A549 (cell line): ENCODE data around the gene NPM1. TPM values are rescaled to one million over a fixed set of nuclear protein-coding genes. Genes with fewer than 3 reads are reported as not detected.

Source experiments
- ATAC-seq, 2 experiments: fragments of 200-7000 bp in 1 of 2; fragments of >200 bp in 1 of 2; cut with Nextera tagmentation in 1 of 2; cut with Tn5 transposase in 1 of 2; 3 replicates each; pipeline versions ENCODE4 v1.8.0 to v1.9.1; 2018 to 2020; ENCODE audit warnings: mild to moderate bottlenecking in 1 of 2, moderate library complexity in 1 of 2
- CTCF ChIA-PET: fragments of 300-600 bp; sonication (Branson Sonifier 250); formaldehyde crosslinking; extraction: SDS; loops from one replicate; lab custom pipeline; 2021; ENCODE audit warnings: antibody characterized with exemption, inconsistent platforms; lab: Yijun Ruan, JAX
- POLR2A ChIA-PET: fragments of 350-600 bp; formaldehyde crosslinking; extraction: SDS; loops from one replicate; lab custom pipeline; 2021; ENCODE audit warnings: antibody characterized with exemption, inconsistent platforms; lab: Yijun Ruan, JAX
- DNase-seq, 2 experiments: peaks; one replicate each; pipeline versions ENCODE4 v3.0.0 to v3.0.0-alpha.2; 2011 to 2016; ENCODE audit warnings: low read depth in 1 of 2, low spot score in 1 of 2
- FAIRE-seq: peaks from 2 replicates; lab custom pipeline; 2011; peaks lifted over from hg19 to GRCh38; lab: Jason Lieb, UNC
- H3K27ac ChIP-seq, 2 experiments: fragments of >200 bp; sonication (Bioruptor Twin); formaldehyde crosslinking; 3 replicates each; pipeline ENCODE4 v1.5.1; 2016 to 2017
- H3K4me1 ChIP-seq: fragments of >200 bp; sonication (Bioruptor Twin); formaldehyde crosslinking; 3 replicates; pipeline ENCODE4 v1.6.1; 2016
- H3K4me2 ChIP-seq: fragments of >200 bp; sonication (Bioruptor Twin); formaldehyde crosslinking; 3 replicates; pipeline ENCODE4 v1.6.1; 2016
- H3K4me3 ChIP-seq: fragments of >200 bp; sonication (Bioruptor Twin); formaldehyde crosslinking; 3 replicates; pipeline ENCODE4 v1.5.1; 2016
- H3K9me3 ChIP-seq: fragments of >200 bp; sonication (Bioruptor Twin); formaldehyde crosslinking; 3 replicates; pipeline ENCODE4 v1.6.1; 2016
- BHLHE40 ChIP-seq: IDR thresholded peaks from 2 replicates; pipeline ENCODE4 v1.6.1; 2012; ENCODE audit warnings: low read depth, low read length, inconsistent platforms
- CBX2 ChIP-seq: fragments of 200-600 bp; sonication (generic); IDR thresholded peaks from 2 replicates; pipeline ENCODE4 v1.6.1; 2016; ENCODE audit warnings: low read depth, mild to moderate bottlenecking, borderline replicate concordance
- CHD2 ChIP-seq: fragments of 150-350 bp; IDR thresholded peaks from 2 replicates; pipeline ENCODE4 v1.6.1; 2014; ENCODE audit warnings: low read length; ENCODE audit not compliant: partially characterized antibody
- CHD4 ChIP-seq: fragments of 200-600 bp; sonication (generic); IDR thresholded peaks from 2 replicates; pipeline ENCODE4 v1.6.1; 2016; ENCODE audit warnings: antibody characterized with exemption, mild to moderate bottlenecking, borderline replicate concordance
- EHF ChIP-seq: fragments of 250-450 bp; sonication (Bioruptor Pico); IDR thresholded peaks from 2 replicates; pipeline ENCODE4 v1.5.0; 2020; ENCODE audit warnings: mild to moderate bottlenecking
- EHMT2 ChIP-seq: fragments of 200-600 bp; sonication (generic); IDR thresholded peaks from 2 replicates; pipeline ENCODE4 v1.6.1; 2016; ENCODE audit warnings: antibody characterized with exemption, low read depth, mild to moderate bottlenecking, moderate library complexity
- FOSL2 ChIP-seq, 2 experiments: fragments of 450-650 bp in 1 of 2; fragments of >200 bp in 1 of 2; sonication (Bioruptor Twin) in 1 of 2; formaldehyde crosslinking; IDR thresholded peaks; 2 replicates each; pipeline versions ENCODE4 v1.5.0 to v1.6.1; 2016 to 2020; ENCODE audit warnings: mild to moderate bottlenecking in 1 of 2, moderate library complexity in 1 of 2
- HDAC2 ChIP-seq: fragments of 200-600 bp; sonication (generic); IDR thresholded peaks from 2 replicates; pipeline ENCODE4 v1.6.1; 2016
- HEYL ChIP-seq: fragments of 250-450 bp; sonication (Bioruptor Pico); IDR thresholded peaks from 2 replicates; pipeline ENCODE4 v1.8.0; 2021; ENCODE audit warnings: mild to moderate bottlenecking, moderate library complexity
- HOXB13 ChIP-seq: fragments of 250-450 bp; sonication (Bioruptor Pico); IDR thresholded peaks from 2 replicates; pipeline ENCODE4 v1.5.0; 2020; ENCODE audit warnings: low read depth, mild to moderate bottlenecking, moderate library complexity
- HOXB5 ChIP-seq: fragments of 250-450 bp; sonication (Bioruptor Pico); IDR thresholded peaks from 2 replicates; pipeline ENCODE4 v1.5.0; 2020; ENCODE audit warnings: mild to moderate bottlenecking, moderate library complexity
- NFE2L2 ChIP-seq: fragments of 150-350 bp; conservative IDR thresholded peaks from 2 replicates; pipeline ENCODE4 v1.6.1; 2014; ENCODE audit warnings: low read length
- NR3C1 ChIP-seq: fragments of >200 bp; sonication (Bioruptor Twin); formaldehyde crosslinking; IDR thresholded peaks from 3 replicates; pipeline ENCODE4 v1.6.1; 2017
- PHF8 ChIP-seq: fragments of 200-600 bp; sonication (generic); IDR thresholded peaks from 2 replicates; pipeline ENCODE4 v1.6.1; 2016; ENCODE audit warnings: low read depth, mild to moderate bottlenecking, antibody characterized with exemption, moderate library complexity, borderline replicate concordance
- POLR2A ChIP-seq: IDR thresholded peaks from 2 replicates; pipeline ENCODE4 v1.6.1; 2012; ENCODE audit warnings: mild to moderate bottlenecking, low read length
- RAD21 ChIP-seq, 2 experiments: fragments of >200 bp in 1 of 2; sonication (Bioruptor Twin) in 1 of 2; formaldehyde crosslinking in 1 of 2; IDR thresholded peaks in 1 of 2; conservative IDR thresholded peaks in 1 of 2; 2 replicates in 1 of 2; 3 replicates in 1 of 2; pipeline ENCODE4 v1.6.1; 2012 to 2018; ENCODE audit warnings: inconsistent platforms in 1 of 2
- RARB ChIP-seq: fragments of 250-450 bp; sonication (Bioruptor Pico); IDR thresholded peaks from 2 replicates; pipeline ENCODE4 v1.8.0; 2021; ENCODE audit warnings: mild to moderate bottlenecking, moderate library complexity
- RFX5 ChIP-seq: fragments of 450-650 bp; IDR thresholded peaks from 2 replicates; pipeline ENCODE4 v1.7.1; 2014; ENCODE audit warnings: antibody characterized with exemption, mild to moderate bottlenecking, moderate library complexity
- RNF2 ChIP-seq: fragments of 200-600 bp; sonication (generic); IDR thresholded peaks from 2 replicates; pipeline ENCODE4 v1.6.1; 2016; ENCODE audit warnings: low read depth, mild to moderate bottlenecking, antibody characterized with exemption, moderate library complexity, borderline replicate concordance
- SMC3 ChIP-seq: fragments of >200 bp; sonication (Bioruptor Twin); formaldehyde crosslinking; IDR thresholded peaks from 3 replicates; pipeline ENCODE4 v1.6.1; 2018; ENCODE audit warnings: inconsistent platforms
- TP53 ChIP-seq: fragments of 250-450 bp; sonication (Bioruptor Pico); IDR thresholded peaks from 2 replicates; pipeline ENCODE4 v1.5.0; 2021; ENCODE audit warnings: mild to moderate bottlenecking, moderate library complexity
- ZNF302 ChIP-seq: fragments of 250-450 bp; sonication (Bioruptor Pico); IDR thresholded peaks from 2 replicates; pipeline ENCODE4 v1.9.0; 2021; ENCODE audit warnings: inconsistent platforms, mild to moderate bottlenecking, moderate library complexity
- WGBS: methylation state at CpG from one replicate; pipeline ENCODE4 v1.1.6; 2017; ENCODE audit errors: missing lambda C conversion rate; 5-methylcytosine and 5-hydroxymethylcytosine counted together
- polyA plus RNA-seq, 4 experiments: library from polyadenylated mRNA; depleted of rRNA in 3 of 4; stranded (reverse); fragments of >200 nt; fragmentation: RNase III in 1 of 4; extraction: RNeasy Plus Mini Kit Qiagen cat#74134 plus additional on column Dnase treatment in 1 of 4; gene quantifications; 2 replicates in 3 of 4; 3 replicates in 1 of 4; pipeline ENCODE4 v1.2.3, GENCODE V29; 2011 to 2017
- TF ChIP-seq, protein P1 (sequence below): IDR thresholded peaks from 2 replicates; pipeline ENCODE4 v1.6.1; 2012
- TF ChIP-seq, protein P2 (sequence below): IDR thresholded peaks from 2 replicates; pipeline ENCODE4 v1.6.1; 2012
- TF ChIP-seq, protein P3 (sequence below): IDR thresholded peaks from 2 replicates; pipeline ENCODE4 v1.6.1; 2012; ENCODE audit warnings: low read depth, borderline replicate concordance
- TF ChIP-seq, protein P4 (sequence below): fragments of 250-450 bp; sonication (Bioruptor Pico); IDR thresholded peaks from 2 replicates; pipeline ENCODE4 v1.5.0; 2020; ENCODE audit warnings: low read depth, mild to moderate bottlenecking, moderate library complexity
- TF ChIP-seq, protein P5 (sequence below): fragments of 450-650 bp; IDR thresholded peaks from 2 replicates; pipeline ENCODE4 v1.6.1; 2014; ENCODE audit warnings: antibody characterized with exemption
- TF ChIP-seq, protein P6 (sequence below): fragments of >200 bp; sonication (Bioruptor Twin); formaldehyde crosslinking; IDR thresholded peaks from 2 replicates; pipeline ENCODE4 v1.6.1; 2016

The NPM1 gene
- polyA plus RNA-seq, 2 of the 4 experiments (the other 2 are of a cell fraction), result 3,380 to 5,196 TPM

DNA sequence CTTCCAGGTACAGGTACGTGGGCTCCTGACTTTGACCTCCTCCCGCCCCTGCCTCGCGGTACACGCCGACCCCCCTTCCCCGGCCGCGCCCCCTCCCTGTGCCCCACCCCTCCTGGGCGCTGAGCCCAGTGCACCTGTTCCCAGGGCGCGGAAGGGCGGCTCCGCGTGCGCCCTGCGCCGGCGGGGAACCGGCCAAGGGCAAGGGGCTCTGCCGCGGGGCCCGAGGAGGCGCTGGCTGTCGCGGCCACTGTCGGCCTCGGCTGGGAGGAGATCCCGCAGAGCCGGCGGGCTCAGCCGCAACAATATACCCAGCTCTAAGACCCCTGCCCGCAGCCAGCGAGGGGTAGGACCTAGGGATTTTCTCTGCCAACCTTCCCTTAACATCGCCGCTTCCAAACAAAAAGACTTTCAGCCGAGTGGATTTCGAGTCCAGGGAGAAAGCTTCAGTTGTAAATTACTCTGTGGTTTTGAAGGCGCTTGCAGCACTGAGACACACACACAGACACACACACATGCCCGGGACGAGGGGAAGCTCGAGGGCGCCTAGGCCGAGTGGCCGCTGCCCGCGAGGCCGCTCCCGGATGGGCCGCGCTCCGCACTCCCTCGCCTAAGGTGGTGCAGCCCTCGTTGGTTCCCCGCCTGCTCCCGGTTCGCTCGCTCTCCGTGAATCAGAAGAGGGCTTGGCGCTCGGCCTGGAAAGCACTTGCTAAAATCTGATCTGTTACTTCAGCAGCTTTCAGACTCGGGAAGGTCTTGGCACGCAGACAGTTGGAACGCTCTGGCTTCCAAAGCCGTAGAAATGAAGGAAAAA is 33.0 kb downstream of the NPM1 start:
- ChIA-PET POLR2A (no interaction called here), CTCF (interaction anchor here (0.9 to 6.8 kb wide), 4 partner anchors 209 to 638 kb away, joined by 3 to 128 read pairs (median 3); no protein-coding TSS in a partner anchor)
- WGBS, result 93% methylated on average over 40 of the region's 65 CpGs
- Histone ChIP-seq H3K4me3 (peak overlapping the region; percentile 51; the same call in 1 of the 3 replicates), H3K4me2 (peak overlapping the region; percentile 96), H3K27ac (no peak overlapping the region), H3K9me3 (no peaks in the 10 kb centered on the region), H3K4me1 (peaks cover 7% of the 10 kb centered on the region; the same call in 2 of the 3 replicates)
- ATAC-seq, result no peak
- TF ChIP-seq PHF8, result no peak
- TF ChIP-seq, protein P1, sequence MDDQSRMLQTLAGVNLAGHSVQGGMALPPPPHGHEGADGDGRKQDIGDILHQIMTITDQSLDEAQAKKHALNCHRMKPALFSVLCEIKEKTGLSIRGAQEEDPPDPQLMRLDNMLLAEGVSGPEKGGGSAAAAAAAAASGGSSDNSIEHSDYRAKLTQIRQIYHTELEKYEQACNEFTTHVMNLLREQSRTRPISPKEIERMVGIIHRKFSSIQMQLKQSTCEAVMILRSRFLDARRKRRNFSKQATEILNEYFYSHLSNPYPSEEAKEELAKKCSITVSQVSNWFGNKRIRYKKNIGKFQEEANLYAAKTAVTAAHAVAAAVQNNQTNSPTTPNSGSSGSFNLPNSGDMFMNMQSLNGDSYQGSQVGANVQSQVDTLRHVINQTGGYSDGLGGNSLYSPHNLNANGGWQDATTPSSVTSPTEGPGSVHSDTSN, result no peak
- TF ChIP-seq EHF (CRISPR knock-in tag), result no peak
- no peak for TF ChIP-seq CHD4
- TF ChIP-seq EHMT2, result no peak
- no peak for TF ChIP-seq CBX2
- TF ChIP-seq, protein P2, sequence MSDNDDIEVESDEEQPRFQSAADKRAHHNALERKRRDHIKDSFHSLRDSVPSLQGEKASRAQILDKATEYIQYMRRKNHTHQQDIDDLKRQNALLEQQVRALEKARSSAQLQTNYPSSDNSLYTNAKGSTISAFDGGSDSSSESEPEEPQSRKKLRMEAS, result no peak
- no peak for TF ChIP-seq HDAC2
- TF ChIP-seq FOSL2 (IDR thresholded peaks at IDR 0.05), result no peak
- TF ChIP-seq FOSL2 (CRISPR knock-in tag; IDR thresholded peaks at IDR 0.05), result no peak
- TF ChIP-seq RAD21 (conservative IDR thresholded peaks at IDR 0.05 in 1 of 2, IDR thresholded peaks at IDR 0.05 in 1 of 2), result no peak
- TF ChIP-seq, protein P3, sequence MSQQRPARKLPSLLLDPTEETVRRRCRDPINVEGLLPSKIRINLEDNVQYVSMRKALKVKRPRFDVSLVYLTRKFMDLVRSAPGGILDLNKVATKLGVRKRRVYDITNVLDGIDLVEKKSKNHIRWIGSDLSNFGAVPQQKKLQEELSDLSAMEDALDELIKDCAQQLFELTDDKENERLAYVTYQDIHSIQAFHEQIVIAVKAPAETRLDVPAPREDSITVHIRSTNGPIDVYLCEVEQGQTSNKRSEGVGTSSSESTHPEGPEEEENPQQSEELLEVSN, result no peak
- TF ChIP-seq BHLHE40, result no peak
- no peak for TF ChIP-seq ZNF302 (CRISPR knock-in tag)
- TF ChIP-seq HEYL (CRISPR knock-in tag), result no peak
- no peak for TF ChIP-seq NFE2L2
- TF ChIP-seq RFX5, result no peak
- no peak for DNase-seq
- no peak for FAIRE-seq

DNA sequence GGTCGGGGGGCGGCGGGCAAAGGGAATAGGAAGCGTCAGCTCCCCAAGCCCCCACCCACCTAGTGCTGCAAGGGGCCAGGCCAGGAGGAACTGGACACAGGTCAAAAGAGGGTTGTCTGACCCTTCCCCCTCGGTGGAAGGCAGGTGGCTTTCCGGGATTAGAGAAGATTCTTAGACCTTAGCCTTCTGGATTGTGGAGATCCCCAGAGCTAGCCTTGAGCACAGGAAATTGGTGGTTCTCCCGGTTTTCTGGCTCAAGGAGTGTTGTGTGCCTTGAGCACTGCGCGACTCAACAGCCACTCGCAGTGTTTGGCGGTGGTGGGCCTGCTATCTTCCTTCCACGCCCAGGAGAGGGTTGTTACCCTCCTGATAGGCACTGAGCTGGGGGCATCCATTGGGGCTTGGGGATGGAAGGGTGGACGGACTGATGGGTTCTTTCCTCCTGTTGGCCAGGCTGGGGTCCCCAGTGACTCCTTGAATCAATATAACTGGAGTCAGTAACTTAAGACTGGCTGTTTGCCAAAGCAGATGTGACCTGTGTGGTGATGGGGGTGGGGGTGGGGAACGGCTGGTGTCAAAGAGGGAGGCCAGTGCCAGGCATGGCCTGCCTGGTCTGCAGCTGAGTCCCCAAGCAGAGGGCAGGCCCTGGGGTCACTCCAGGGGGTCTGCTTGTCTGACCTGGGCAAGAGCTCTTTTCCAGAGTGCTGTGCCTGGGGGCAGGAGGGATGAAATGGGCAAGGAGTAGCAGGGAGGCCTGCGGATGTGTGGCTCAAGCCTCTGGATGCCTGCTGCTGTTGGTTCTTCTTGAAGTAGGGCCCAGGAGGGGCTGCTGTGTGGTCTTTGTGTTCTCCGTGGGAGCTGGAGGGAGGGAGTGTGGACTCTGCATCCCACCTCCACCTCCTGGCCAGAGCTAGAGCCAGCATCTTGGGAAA is 33.9 kb downstream of the NPM1 start:
- DNase-seq, result no peak
- ATAC-seq, result no peak
- TF ChIP-seq POLR2A, result no peak
- TF ChIP-seq CHD2, result no peak
- TF ChIP-seq HOXB13 (CRISPR knock-in tag), result no peak
- TF ChIP-seq TP53 (CRISPR knock-in tag), result no peak
- no peak for TF ChIP-seq NR3C1
- TF ChIP-seq, protein P4, sequence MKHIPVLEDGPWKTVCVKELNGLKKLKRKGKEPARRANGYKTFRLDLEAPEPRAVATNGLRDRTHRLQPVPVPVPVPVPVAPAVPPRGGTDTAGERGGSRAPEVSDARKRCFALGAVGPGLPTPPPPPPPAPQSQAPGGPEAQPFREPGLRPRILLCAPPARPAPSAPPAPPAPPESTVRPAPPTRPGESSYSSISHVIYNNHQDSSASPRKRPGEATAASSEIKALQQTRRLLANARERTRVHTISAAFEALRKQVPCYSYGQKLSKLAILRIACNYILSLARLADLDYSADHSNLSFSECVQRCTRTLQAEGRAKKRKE, result no peak
- TF ChIP-seq, protein P5, sequence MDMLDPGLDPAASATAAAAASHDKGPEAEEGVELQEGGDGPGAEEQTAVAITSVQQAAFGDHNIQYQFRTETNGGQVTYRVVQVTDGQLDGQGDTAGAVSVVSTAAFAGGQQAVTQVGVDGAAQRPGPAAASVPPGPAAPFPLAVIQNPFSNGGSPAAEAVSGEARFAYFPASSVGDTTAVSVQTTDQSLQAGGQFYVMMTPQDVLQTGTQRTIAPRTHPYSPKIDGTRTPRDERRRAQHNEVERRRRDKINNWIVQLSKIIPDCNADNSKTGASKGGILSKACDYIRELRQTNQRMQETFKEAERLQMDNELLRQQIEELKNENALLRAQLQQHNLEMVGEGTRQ, result no peak
- TF ChIP-seq, protein P6, sequence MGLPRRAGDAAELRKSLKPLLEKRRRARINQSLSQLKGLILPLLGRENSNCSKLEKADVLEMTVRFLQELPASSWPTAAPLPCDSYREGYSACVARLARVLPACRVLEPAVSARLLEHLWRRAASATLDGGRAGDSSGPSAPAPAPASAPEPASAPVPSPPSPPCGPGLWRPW, result no peak
- no peak for TF ChIP-seq SMC3
- no peak for TF ChIP-seq FOSL2 (IDR thresholded peaks at IDR 0.05)
- no peak for TF ChIP-seq FOSL2 (CRISPR knock-in tag; IDR thresholded peaks at IDR 0.05)
- TF ChIP-seq ZNF302 (CRISPR knock-in tag), result no peak
- TF ChIP-seq PHF8, result no peak
- TF ChIP-seq RNF2, result no peak
- TF ChIP-seq HOXB5 (CRISPR knock-in tag), result no peak
- TF ChIP-seq HEYL (CRISPR knock-in tag), result no peak
- no peak for TF ChIP-seq RARB (CRISPR knock-in tag)
- Histone ChIP-seq H3K9me3 (no peaks in the 10 kb centered on the region), H3K4me1 (peaks cover 7% of the 10 kb centered on the region; the same call in 2 of the 3 replicates), H3K4me3 (no peak overlapping the region), H3K4me2 (no peak overlapping the region), H3K27ac (no peak overlapping the region)
- FAIRE-seq, result no peak
- ChIA-PET CTCF (interaction anchor here (0.9 to 6.8 kb wide), 5 partner anchors 15 to 637 kb away, joined by 3 to 128 read pairs (median 3); no protein-coding TSS in a partner anchor), POLR2A (no interaction called here)
- WGBS, result 85% methylated on average over 15 of the region's 16 CpGs
